Colonic mucosa (tissue), 4 donors: ENCODE data around the gene DGCR6L. TPM values are rescaled to one million over a fixed set of nuclear protein-coding genes. Genes with fewer than 3 reads are reported as not detected.
"Not testable (repeated sequence)": the region's sequence is repeated elsewhere in the genome, so short reads cannot be mapped to it uniquely, and the experiment has no call there.

Source experiments
- DNase-seq: peaks from one replicate; pipeline ENCODE4 v3.0.0-alpha.2; 2020
- H3K27ac ChIP-seq: fragments of 200-600 bp; one replicate; pipeline ENCODE4 v1.8.0; 2021
- H3K27me3 ChIP-seq: fragments of 200-600 bp; one replicate; pipeline ENCODE4 v1.8.0; 2021
- H3K36me3 ChIP-seq: fragments of 200-600 bp; one replicate; pipeline ENCODE4 v1.8.0; 2021
- H3K4me1 ChIP-seq: fragments of 200-600 bp; one replicate; pipeline ENCODE4 v1.8.0; 2021; ENCODE audit warnings: mild to moderate bottlenecking
- H3K4me3 ChIP-seq: fragments of 200-600 bp; one replicate; pipeline ENCODE4 v1.8.0; 2021
- H3K9ac ChIP-seq, 2 donors: one replicate each; pipeline ENCODE4 v1.7.0; 2013; ENCODE audit warnings: control low read depth in 2 of 2, low read depth in 2 of 2, low read length in 2 of 2
- H3K9me3 ChIP-seq: fragments of 200-600 bp; one replicate; pipeline ENCODE4 v1.8.0; 2021
- intact Hi-C: fragments of 100-400 bp; cut with DNase I; formaldehyde crosslinking; loops from one replicate; pipeline ENCODE4 v1.14.1; 2022
- total RNA-seq, 2 donors: library from RNA; stranded (reverse); fragmentation: NEBNext Ultra II Directional in 1 of 2; extraction: Animal tissue kit (Norgen Biotek cat#: 25700) in 1 of 2; gene quantifications; one replicate each; pipeline ENCODE4 v1.2.1, GENCODE V29; 2021
- TF ChIP-seq, protein P1 (sequence below): fragments of 200-600 bp; IDR thresholded peaks from one replicate; pipeline ENCODE4 v1.8.0; 2022; ENCODE audit warnings: antibody characterized with exemption, mild to moderate bottlenecking
- donor health status: healthy.
- donor health status: DM: no; HTN: no; CAD: no.
- donor health status: DM: no; HTN: no; CAD: no.

Gene DGCR6L
- total RNA-seq = 10 to 100 TPM; 27.0 to 35.6 TPM

GRCh38 chr22:20319745-20320658, at the start of gene DGCR6L:
TSS of gene DGCR6L (minus strand) at chr22:20320060. CDS start at chr22:20319988, 72 bp downstream.
- peak; percentile 98 for DNase-seq
- Histone ChIP-seq H3K9me3 (no peaks in the 10 kb centered on the region), H3K4me3 (peak within 1 kb of the TSS; percentile 99), H3K4me1 (peaks cover 5% of the 10 kb centered on the region), H3K9ac (peak within 1 kb of the TSS; percentile 89 to 91), H3K36me3 (no peaks in the 10 kb centered on the region), H3K27me3 (no peaks in the 10 kb centered on the region), H3K27ac (peak within 1 kb of the TSS; percentile 69)
- TF ChIP-seq, protein P1, sequence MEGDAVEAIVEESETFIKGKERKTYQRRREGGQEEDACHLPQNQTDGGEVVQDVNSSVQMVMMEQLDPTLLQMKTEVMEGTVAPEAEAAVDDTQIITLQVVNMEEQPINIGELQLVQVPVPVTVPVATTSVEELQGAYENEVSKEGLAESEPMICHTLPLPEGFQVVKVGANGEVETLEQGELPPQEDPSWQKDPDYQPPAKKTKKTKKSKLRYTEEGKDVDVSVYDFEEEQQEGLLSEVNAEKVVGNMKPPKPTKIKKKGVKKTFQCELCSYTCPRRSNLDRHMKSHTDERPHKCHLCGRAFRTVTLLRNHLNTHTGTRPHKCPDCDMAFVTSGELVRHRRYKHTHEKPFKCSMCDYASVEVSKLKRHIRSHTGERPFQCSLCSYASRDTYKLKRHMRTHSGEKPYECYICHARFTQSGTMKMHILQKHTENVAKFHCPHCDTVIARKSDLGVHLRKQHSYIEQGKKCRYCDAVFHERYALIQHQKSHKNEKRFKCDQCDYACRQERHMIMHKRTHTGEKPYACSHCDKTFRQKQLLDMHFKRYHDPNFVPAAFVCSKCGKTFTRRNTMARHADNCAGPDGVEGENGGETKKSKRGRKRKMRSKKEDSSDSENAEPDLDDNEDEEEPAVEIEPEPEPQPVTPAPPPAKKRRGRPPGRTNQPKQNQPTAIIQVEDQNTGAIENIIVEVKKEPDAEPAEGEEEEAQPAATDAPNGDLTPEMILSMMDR = no peak
- intact Hi-C loops = no loop called here

- DNase-seq, H3K36me3 ChIP-seq, H3K9me3 ChIP-seq, H3K4me1 ChIP-seq, intact Hi-C loops, H3K4me3 ChIP-seq, H3K27me3 ChIP-seq, H3K9ac ChIP-seq, H3K27ac ChIP-seq: not testable (repeated sequence)
These were observed 49.0 kb upstream of the DGCR6L start for GRCh38 chr22:20368875-20369274.

DNA sequence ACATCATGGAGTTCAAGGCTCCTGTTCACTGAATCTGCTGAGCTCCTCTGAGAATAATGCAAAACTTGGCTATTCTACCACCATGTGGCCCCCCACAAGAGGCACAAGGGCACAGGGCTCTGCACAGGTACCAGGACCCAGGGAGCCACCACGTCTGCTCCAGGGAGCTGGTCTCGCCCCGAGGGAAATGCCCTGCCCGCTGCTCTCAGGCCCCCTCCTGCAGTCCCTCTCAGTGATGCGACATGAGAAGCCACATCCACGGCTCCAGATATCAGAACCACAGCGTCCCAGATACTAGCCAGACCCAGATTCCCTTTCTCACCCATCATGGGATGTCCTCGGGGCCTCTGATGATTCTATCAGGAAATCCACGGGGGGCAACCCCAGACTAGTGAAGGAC, 47.0 kb upstream of the DGCR6L start:
- H3K36me3 ChIP-seq, H3K4me1 ChIP-seq, H3K9me3 ChIP-seq, intact Hi-C loops, H3K27me3 ChIP-seq, H3K27ac ChIP-seq, H3K4me3 ChIP-seq, DNase-seq, H3K9ac ChIP-seq: not testable (repeated sequence)

DNA sequence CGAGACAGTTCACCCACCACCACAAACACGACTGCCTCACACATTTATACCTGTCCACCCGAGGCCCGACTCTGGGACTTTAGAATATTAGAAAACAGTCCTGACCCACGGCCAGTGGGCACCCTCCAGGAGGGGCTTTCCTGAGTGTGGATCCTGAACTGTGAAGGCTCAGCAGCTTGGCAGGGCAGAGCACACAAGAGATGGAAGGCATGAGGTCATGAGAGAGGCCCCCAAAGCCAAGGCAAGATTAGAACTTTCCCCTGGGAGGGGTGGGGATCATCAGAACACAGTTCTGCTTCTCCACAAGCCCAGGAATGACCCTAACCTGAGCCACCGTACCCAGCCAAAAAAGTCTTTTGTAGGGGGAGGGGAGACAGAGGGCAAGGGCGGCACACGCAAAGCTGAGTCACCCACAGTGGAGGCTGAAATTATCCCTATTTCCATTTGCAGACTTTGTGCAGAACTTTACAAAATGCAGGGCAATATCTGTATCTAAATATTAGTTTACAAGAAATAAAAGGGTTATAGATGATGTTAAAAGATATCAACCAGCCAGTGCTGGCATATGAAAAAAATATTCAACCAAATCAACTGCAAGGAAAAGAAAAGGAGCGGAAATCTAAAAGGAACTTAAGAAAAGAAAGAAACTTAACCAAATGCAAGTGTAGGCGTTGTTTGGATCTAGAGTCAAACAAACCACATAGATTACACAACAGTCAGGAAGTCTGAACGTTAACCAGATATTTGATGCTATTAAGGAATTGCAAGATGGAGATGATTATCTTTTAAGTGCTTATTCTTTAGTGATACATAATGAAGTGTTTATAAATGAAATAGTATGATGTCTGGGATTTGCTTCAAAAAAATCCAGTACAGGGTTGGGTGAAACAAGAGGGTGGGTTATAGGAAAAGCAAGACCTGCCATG, 44.7 kb upstream of the DGCR6L start:
- DNase-seq, intact Hi-C loops, H3K4me3 ChIP-seq, H3K4me1 ChIP-seq, H3K27me3 ChIP-seq, H3K9me3 ChIP-seq, H3K36me3 ChIP-seq, H3K27ac ChIP-seq, H3K9ac ChIP-seq: not testable (repeated sequence)

DNA sequence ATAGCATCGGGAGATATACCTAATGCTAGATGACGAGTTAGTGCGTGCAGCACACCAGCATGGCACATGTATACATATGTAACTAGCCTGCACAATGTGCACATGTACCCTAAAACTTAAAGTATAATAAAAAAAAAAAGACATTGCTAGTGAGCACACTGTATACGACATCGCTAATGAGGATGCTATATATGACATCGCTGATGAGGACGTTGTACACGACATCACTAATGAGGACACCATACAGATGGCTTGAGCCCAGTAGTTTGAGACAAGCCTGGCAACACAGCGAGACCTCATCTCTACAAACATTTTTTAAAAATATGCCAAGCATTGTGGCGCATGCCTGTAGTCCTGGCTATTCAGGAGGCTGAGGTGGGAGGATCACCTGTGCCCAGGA, 42.5 kb upstream of the DGCR6L start:
- H3K36me3 ChIP-seq, H3K4me1 ChIP-seq, H3K9me3 ChIP-seq, H3K27me3 ChIP-seq, H3K27ac ChIP-seq, H3K9ac ChIP-seq, H3K4me3 ChIP-seq, intact Hi-C loops, DNase-seq: not testable (repeated sequence)

- H3K9me3 ChIP-seq, intact Hi-C loops, DNase-seq, H3K4me1 ChIP-seq, H3K27me3 ChIP-seq, H3K4me3 ChIP-seq, H3K9ac ChIP-seq, H3K36me3 ChIP-seq, H3K27ac ChIP-seq: not testable (repeated sequence)
These were observed 41.9 kb upstream of the DGCR6L start for GRCh38 chr22:20361752-20362229.

- H3K36me3 ChIP-seq, H3K4me3 ChIP-seq, DNase-seq, H3K4me1 ChIP-seq, H3K27ac ChIP-seq, H3K27me3 ChIP-seq, H3K9ac ChIP-seq, intact Hi-C loops, H3K9me3 ChIP-seq: not testable (repeated sequence)
These were observed 41.2 kb upstream of the DGCR6L start for GRCh38 chr22:20360866-20361751.

- H3K9me3 ChIP-seq, H3K27me3 ChIP-seq, DNase-seq, intact Hi-C loops, H3K4me1 ChIP-seq, H3K9ac ChIP-seq, H3K27ac ChIP-seq, H3K4me3 ChIP-seq, H3K36me3 ChIP-seq: not testable (repeated sequence)
These were observed 40.4 kb upstream of the DGCR6L start for GRCh38 chr22:20360261-20360660.

DNA sequence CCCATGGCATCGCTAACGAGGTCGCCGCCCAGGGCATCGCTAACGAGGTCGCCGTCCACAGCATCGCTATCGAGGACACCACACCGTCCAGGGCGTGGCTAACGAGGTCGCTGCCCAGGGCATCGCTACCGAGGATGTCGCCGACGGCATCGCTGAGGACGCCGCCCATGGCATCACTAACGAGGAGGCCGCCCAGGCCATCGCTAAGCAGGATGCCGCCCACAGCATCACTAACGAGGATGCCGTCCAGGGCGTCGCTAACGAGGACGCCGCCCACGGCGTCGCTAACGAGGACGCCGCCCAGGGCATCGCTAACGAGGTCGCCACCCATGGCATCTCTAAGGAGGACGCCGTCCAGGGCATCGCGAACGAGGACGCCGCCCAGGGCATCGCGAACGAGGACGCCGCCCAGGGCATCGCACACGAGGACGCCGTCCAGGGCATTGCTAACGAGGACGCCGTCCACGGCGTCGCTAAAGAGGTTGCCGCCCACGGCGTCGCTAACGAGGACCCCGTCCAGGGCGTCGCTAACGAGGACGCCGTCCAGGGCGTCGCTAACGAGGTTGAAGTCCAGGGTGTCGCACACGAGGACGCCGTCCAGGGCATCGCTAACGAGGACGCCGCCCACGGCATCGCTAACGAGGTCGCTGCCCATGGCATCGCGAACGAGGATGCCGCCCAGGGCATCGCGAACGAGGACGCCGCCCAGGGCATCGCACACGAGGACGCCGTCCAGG, 38.8 kb upstream of the DGCR6L start:
- H3K27me3 ChIP-seq, H3K9ac ChIP-seq, intact Hi-C loops, H3K4me3 ChIP-seq, DNase-seq, H3K4me1 ChIP-seq, H3K27ac ChIP-seq, H3K9me3 ChIP-seq, H3K36me3 ChIP-seq: not testable (repeated sequence)

- H3K27me3 ChIP-seq, H3K9me3 ChIP-seq, H3K9ac ChIP-seq, intact Hi-C loops, H3K4me3 ChIP-seq, H3K36me3 ChIP-seq, H3K27ac ChIP-seq, H3K4me1 ChIP-seq, DNase-seq: not testable (repeated sequence)
These were observed 38.1 kb upstream of the DGCR6L start for GRCh38 chr22:20357967-20358366.

DNA sequence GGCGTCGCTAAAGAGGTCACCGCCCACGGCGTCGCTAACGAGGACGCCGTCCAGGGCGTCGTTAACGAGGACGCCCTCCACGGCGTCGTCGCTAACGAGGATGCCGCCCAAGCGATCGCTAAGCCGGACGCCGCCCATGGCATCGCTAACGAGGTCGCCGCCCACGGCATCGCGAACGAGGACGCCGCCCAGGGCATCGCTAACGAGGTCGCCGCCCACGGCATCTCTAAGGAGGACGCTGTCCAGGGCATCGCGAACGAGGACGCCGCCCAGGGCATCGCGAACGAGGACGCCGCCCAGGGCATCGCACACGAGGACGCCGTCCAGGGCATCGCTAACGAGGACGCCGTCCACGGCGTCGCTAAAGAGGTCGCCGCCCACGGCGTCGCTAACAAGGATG, 37.0 kb upstream of the DGCR6L start:
- H3K9me3 ChIP-seq, H3K27me3 ChIP-seq, H3K4me3 ChIP-seq, H3K9ac ChIP-seq, H3K4me1 ChIP-seq, H3K36me3 ChIP-seq, intact Hi-C loops, DNase-seq, H3K27ac ChIP-seq: not testable (repeated sequence)
